Spleen (tissue), 7 donors: ENCODE results near the gene MAT2B.

Experiments
- CTCF ChIP-seq, 11 experiments: fragments of 200-600 bp in 7 of 11; fragments of 450-650 bp in 4 of 11; sonication (generic) in 4 of 11; IDR thresholded peaks in 8 of 11; conservative IDR thresholded peaks in 3 of 11; 1 replicate in 7 of 11; 2 replicates in 4 of 11; pipeline versions ENCODE4 v1.4.0 to v1.8.0; 2016 to 2021; ENCODE audit warnings: antibody characterized with exemption in 11 of 11, inconsistent platforms in 4 of 11, mild to moderate bottlenecking in 1 of 11
- POLR2A ChIP-seq, 3 donors: fragments of 450-650 bp; IDR thresholded peaks; one replicate each; pipeline ENCODE4 v1.5.1; 2017; ENCODE audit warnings: antibody characterized with exemption in 3 of 3, mild to moderate bottlenecking in 1 of 3
- POLR2AphosphoS5 ChIP-seq, 3 donors: sonication (generic); formaldehyde crosslinking; IDR thresholded peaks; one replicate each; pipeline ENCODE4 v1.5.1; 2017; ENCODE audit warnings: antibody characterized with exemption in 3 of 3
- donor health status: DM: no; HTN: no; CAD: no; lungs with moderate emphysema.
- donor health status: DM: no; HTN: no; CAD: no.
- donor health status: DM: no; HTN: no; CAD: no.

DNA sequence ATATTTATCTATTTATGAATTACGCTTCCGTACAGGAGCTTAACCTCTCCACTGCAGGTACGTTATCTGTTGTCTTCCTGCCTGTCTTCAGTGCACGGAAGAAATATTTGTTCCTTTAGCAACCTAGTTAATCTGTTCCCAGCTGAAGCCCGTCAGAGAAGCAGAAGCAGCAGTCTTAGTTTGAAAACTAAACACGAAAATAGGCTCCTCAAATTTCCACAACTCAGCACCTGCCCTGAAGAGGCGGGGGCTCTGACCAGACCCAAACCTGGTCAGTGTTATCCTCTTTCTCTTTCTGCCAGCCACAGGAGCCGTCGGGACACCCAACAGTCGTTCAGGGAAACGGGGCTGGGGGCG is 46.0 kb upstream of the MAT2B start:
- TF ChIP-seq CTCF (IDR thresholded peaks at IDR 0.05 in 8 of 11, conservative IDR thresholded peaks at IDR 0.05 in 3 of 11) = no peak
- TF ChIP-seq POLR2AphosphoS5 (IDR thresholded peaks at IDR 0.05) = no peak
- TF ChIP-seq POLR2A (IDR thresholded peaks at IDR 0.05) = no peak
